Parathyroid adenoma (tissue), 2 donors: ENCODE data around the gene FUOM.
"Not testable (repeated sequence)": the region's sequence is repeated elsewhere in the genome, so short reads cannot be mapped to it uniquely, and the experiment has no call there.

Source experiments
- H2AFZ ChIP-seq: fragments of 300-600 bp; sonication (generic); one replicate; pipeline ENCODE4 v1.7.0; 2017; ENCODE audit warnings: antibody characterized with exemption, mild to moderate bottlenecking
- H3K27ac ChIP-seq: fragments of 300-600 bp; sonication (generic); one replicate; pipeline ENCODE4 v1.7.0; 2017
- H3K27me3 ChIP-seq: fragments of 300-600 bp; sonication (generic); one replicate; pipeline ENCODE4 v1.7.0; 2017; ENCODE audit warnings: low read length; ENCODE audit not compliant: control insufficient read depth, insufficient read depth
- H3K36me3 ChIP-seq: fragments of 300-600 bp; sonication (generic); one replicate; pipeline ENCODE4 v1.7.0; 2017; ENCODE audit warnings: low read length; ENCODE audit not compliant: control insufficient read depth, insufficient read depth
- H3K4me1 ChIP-seq: fragments of 300-600 bp; sonication (generic); one replicate; pipeline ENCODE4 v1.7.0; 2017; ENCODE audit warnings: control low read depth
- H3K4me2 ChIP-seq: fragments of 300-600 bp; sonication (generic); one replicate; pipeline ENCODE4 v1.7.0; 2017; ENCODE audit warnings: low read length
- H3K4me3 ChIP-seq: fragments of 300-600 bp; sonication (generic); one replicate; pipeline ENCODE4 v1.7.0; 2017; ENCODE audit warnings: low read depth, low read length
- H3K79me2 ChIP-seq: fragments of 300-600 bp; sonication (generic); one replicate; pipeline ENCODE4 v1.7.0; 2017; ENCODE audit warnings: control low read depth
- H3K9ac ChIP-seq: fragments of 300-600 bp; sonication (generic); one replicate; pipeline ENCODE4 v1.7.0; 2017; ENCODE audit warnings: mild to moderate bottlenecking
- H3K9me3 ChIP-seq: fragments of 300-600 bp; sonication (generic); one replicate; pipeline ENCODE4 v1.7.0; 2017; ENCODE audit warnings: low read length; ENCODE audit not compliant: control insufficient read depth
- TF ChIP-seq, protein P1 (sequence below): fragments of 300-600 bp; sonication (generic); IDR thresholded peaks from one replicate; pipeline ENCODE4 v1.7.0; 2017; ENCODE audit warnings: antibody characterized with exemption, mild to moderate bottlenecking
- donor health status: primary hyperparathyroidism.

FUOM gene

DNA sequence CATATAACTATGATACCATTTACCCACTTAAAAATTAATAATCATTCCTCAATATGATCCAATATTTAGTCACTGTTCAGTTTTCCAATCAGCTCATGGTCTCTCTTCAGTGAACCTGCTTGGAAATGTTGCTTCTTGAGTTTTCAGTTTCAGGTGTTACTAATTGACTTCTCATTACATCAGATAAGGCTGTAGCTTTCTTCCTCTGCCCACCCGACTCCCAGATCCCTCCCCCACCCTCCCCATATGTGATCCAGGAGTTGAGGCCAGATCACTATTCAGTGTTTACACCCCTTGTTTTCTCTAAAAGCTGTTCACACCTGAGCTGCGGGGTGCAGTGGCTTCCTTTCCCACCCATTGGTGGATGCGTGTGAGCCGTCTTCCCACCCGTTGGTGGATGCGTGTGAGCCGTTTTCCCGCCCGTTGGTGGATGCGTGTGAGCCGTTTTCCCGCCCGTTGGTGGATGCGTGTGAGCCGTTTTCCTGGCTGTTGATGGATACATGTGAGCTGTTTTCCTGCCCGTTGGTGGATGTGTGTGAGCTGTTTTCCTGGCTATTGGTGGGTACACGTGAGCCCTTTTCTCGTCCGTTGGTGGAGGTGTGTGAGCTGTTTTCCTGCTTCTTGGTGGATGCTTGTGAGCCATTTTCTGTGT is 32.9 kb upstream of the FUOM start:
- Histone ChIP-seq H3K79me2 (peaks cover 8% of the 10 kb centered on the region), H3K4me1 (peaks cover 2% of the 10 kb centered on the region), H2AFZ (no peak overlapping the region), H3K4me2 (no peak overlapping the region), H3K27me3 (no peaks in the 10 kb centered on the region), H3K9me3 (no peaks in the 10 kb centered on the region), H3K4me3 (no peak overlapping the region), H3K9ac (no peak overlapping the region), H3K27ac (no peak overlapping the region), H3K36me3 (no peaks in the 10 kb centered on the region)
- TF ChIP-seq, protein P1, sequence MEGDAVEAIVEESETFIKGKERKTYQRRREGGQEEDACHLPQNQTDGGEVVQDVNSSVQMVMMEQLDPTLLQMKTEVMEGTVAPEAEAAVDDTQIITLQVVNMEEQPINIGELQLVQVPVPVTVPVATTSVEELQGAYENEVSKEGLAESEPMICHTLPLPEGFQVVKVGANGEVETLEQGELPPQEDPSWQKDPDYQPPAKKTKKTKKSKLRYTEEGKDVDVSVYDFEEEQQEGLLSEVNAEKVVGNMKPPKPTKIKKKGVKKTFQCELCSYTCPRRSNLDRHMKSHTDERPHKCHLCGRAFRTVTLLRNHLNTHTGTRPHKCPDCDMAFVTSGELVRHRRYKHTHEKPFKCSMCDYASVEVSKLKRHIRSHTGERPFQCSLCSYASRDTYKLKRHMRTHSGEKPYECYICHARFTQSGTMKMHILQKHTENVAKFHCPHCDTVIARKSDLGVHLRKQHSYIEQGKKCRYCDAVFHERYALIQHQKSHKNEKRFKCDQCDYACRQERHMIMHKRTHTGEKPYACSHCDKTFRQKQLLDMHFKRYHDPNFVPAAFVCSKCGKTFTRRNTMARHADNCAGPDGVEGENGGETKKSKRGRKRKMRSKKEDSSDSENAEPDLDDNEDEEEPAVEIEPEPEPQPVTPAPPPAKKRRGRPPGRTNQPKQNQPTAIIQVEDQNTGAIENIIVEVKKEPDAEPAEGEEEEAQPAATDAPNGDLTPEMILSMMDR = no peak

DNA sequence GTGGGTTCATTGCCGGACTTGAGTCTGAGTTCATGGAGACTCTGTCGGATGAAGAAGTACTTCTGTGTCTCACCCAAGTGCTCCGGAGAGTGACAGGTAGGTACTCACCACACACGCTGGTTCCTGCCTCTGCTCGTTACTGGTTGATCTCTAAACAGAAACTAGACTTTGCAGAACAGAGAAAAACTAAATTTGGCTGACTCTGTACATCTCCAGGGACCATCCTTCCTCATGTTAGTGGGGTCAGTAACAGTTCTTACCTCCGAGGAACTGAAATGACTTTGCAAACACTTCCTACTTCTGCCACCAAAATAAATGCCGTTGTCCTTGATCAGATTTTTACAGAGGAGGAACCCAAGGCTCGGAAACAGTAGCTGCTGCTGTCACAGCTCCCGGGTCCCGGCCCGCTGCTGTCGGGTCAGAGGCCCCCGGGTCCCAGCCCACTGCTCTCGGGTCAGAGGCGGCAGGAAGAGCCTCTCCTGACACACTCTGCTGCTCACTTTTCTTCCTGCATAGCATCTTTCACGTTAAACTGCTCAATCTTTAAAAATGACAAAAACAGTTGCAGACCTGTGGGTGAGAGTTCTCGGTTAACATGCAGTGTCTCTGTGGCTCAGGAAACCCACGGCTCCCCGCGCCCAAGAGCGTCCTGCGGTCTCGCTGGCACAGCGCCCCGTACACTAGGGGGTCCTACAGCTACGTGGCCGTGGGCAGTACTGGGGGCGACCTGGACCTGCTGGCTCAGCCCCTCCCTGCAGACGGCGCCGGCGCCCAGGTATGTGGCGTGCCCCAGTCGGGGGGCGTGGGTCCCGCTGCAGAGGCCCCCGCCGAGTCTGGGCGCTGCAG is 31.4 kb upstream of the FUOM start:
- Histone ChIP-seq H3K4me1 (no peaks in the 10 kb centered on the region), H3K4me2 (no peak overlapping the region), H3K9ac (no peak overlapping the region), H3K36me3 (no peaks in the 10 kb centered on the region), H3K27me3 (no peaks in the 10 kb centered on the region), H3K79me2 (no peaks in the 10 kb centered on the region), H3K4me3 (no peak overlapping the region), H3K27ac (no peak overlapping the region), H2AFZ (no peak overlapping the region), H3K9me3 (no peaks in the 10 kb centered on the region)
- TF ChIP-seq, protein P1 = no peak

DNA sequence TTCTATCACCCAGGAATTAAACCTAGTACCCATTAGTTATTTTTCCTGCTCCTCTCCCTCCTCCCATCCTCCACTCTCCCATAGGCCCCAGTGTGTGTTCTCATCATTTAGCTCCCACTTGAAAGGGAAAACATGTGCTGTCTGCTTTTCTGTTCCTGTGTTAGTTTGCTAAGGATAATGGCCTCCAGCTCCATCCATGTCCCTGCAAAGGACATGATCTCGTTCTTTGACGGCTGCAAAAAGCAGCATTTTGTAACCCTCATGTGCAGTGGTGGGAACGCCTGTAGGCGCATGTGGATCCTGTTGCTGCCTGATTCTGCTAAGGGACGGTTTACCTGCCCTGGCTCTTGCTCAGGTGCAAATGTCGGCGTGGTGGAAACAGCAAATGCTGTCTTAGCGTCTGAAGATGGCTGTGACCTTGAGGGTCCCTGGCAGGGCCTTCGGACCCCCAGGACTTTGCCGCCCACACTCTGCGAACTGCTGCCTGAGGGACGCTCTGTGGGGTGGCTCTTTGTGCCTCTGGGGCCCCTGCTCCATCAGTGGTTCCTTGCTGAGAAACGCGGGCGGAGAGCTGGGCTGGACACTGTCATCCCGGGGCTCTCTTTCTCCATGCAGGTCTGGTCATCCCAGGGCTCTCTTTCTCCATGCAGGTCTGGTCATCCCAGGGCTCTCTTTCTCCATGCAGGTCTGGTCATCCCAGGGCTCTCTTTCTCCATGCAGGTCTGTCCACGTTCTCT is 30.6 kb upstream of the FUOM start:
- no peaks in the 10 kb centered on the region for H3K79me2 ChIP-seq
- TF ChIP-seq, protein P1 = no peak

DNA sequence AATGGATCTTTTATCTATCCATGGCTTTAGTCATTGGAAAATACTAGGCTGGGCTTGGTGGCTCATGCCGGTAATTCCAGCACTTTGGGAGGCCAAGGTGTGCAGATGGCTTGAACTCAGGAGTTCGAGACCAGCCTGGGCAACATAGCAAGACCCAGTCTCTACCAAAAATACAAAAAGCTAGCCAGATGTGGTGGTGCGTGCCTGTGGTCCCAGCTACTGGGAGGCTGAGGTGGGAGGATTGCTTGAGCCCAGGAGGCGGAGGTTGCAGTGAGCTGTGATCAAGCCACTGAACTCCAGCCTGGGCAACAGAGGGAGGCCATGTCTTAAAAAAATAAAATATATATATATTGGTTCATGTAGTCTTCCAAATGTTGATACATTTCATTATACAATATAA is 29.1 kb upstream of the FUOM start:
- not testable (repeated sequence) for H3K4me1 ChIP-seq, H3K27ac ChIP-seq, H3K79me2 ChIP-seq, H3K9me3 ChIP-seq, H3K4me2 ChIP-seq, H3K36me3 ChIP-seq, H3K27me3 ChIP-seq, H3K4me3 ChIP-seq, H2AFZ ChIP-seq, H3K9ac ChIP-seq

More for the DNA sequence above, 30.6 kb upstream of the FUOM start:
- H3K9me3 ChIP-seq = no peaks in the 10 kb centered on the region
- no peak overlapping the region for H2AFZ ChIP-seq
- no peak overlapping the region for H3K9ac ChIP-seq
- H3K4me1 ChIP-seq = no peaks in the 10 kb centered on the region
- H3K4me3 ChIP-seq = no peak overlapping the region
- H3K36me3 ChIP-seq = no peaks in the 10 kb centered on the region
- H3K27ac ChIP-seq = no peak overlapping the region
- H3K27me3 ChIP-seq = no peaks in the 10 kb centered on the region
- no peak overlapping the region for H3K4me2 ChIP-seq

DNA sequence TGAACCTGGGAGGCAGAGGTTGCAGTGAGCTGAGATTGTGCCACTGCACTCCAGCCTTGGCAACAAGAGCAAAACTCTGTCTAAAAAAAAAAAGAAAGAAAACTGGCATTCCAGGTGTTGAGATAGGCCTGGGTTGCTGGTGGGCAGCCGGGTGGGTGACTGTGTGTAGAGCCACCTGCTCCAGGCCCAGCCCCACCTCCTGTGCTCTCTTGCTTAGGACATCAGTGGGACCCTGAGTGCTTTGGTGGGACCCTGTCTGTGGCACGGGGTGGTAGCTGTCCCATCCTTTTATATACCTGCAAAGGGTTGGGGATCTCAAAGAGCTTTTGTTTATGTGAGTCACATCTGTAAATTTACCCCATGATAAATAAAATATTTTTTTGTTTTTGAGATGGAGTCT is 27.4 kb upstream of the FUOM start:
- Histone ChIP-seq H3K27ac (no peak overlapping the region), H3K27me3 (no peaks in the 10 kb centered on the region), H3K4me2 (no peak overlapping the region), H3K36me3 (no peaks in the 10 kb centered on the region), H3K9me3 (no peaks in the 10 kb centered on the region), H3K4me1 (no peaks in the 10 kb centered on the region), H3K4me3 (no peak overlapping the region), H3K9ac (no peak overlapping the region), H2AFZ (no peak overlapping the region), H3K79me2 (no peaks in the 10 kb centered on the region)
- TF ChIP-seq, protein P1 = no peak
